RWPE2 (cell line): ENCODE measurements around the gene PPP1R26.

ENCODE experiments used
- ATAC-seq: fragments of 200-7000 bp; cut with Tn5 transposase; 3 replicates; pipeline ENCODE4 v1.9.1; 2021; ENCODE audit warnings: low read depth
- DNase-seq: peaks from one replicate; pipeline ENCODE4 v3.0.0-alpha.2; 2020; ENCODE audit warnings: low spot score
- H3K27ac ChIP-seq: fragments of 450-650 bp; 2 replicates; pipeline ENCODE4 v1.5.1; 2017; ENCODE audit warnings: mild to moderate bottlenecking; ENCODE audit not compliant: poor library complexity, severe bottlenecking
- H3K27me3 ChIP-seq: fragments of 250-450 bp; sonication (Bioruptor Pico); 2 replicates; pipeline ENCODE4 v1.5.1; 2021; ENCODE audit warnings: mild to moderate bottlenecking, moderate library complexity; ENCODE audit not compliant: insufficient read depth, poor library complexity, severe bottlenecking
- H3K36me3 ChIP-seq: fragments of 250-450 bp; sonication (Bioruptor Pico); 2 replicates; pipeline ENCODE4 v1.5.1; 2020; ENCODE audit warnings: low read depth, mild to moderate bottlenecking, moderate library complexity
- H3K4me1 ChIP-seq: fragments of 250-450 bp; sonication (Bioruptor Pico); 2 replicates; pipeline ENCODE4 v1.5.1; 2021; ENCODE audit warnings: mild to moderate bottlenecking, moderate library complexity; ENCODE audit not compliant: insufficient read depth, poor library complexity, severe bottlenecking
- H3K4me3 ChIP-seq: fragments of 250-450 bp; sonication (Bioruptor Pico); 2 replicates; pipeline ENCODE4 v1.5.1; 2021; ENCODE audit warnings: mild to moderate bottlenecking, moderate library complexity; ENCODE audit not compliant: severe bottlenecking
- H3K9me3 ChIP-seq: fragments of 250-450 bp; sonication (Bioruptor Pico); 2 replicates; pipeline ENCODE4 v1.5.1; 2021; ENCODE audit warnings: mild to moderate bottlenecking, moderate library complexity; ENCODE audit not compliant: severe bottlenecking
- CTCF ChIP-seq: fragments of 450-650 bp; IDR thresholded peaks from one replicate; pipeline ENCODE4 v1.5.1; 2017; ENCODE audit warnings: mild to moderate bottlenecking, moderate library complexity; ENCODE audit not compliant: poor library complexity, severe bottlenecking

The PPP1R26 gene

GRCh38 chr9:135480071-135480939 is 723 bp downstream of the PPP1R26 start:
- peak; percentile 66 for ATAC-seq
- Histone ChIP-seq H3K27ac (peak overlapping the region; percentile 26), H3K27me3 (no peaks in the 10 kb centered on the region), H3K9me3 (no peaks in the 10 kb centered on the region), H3K4me3 (peak overlapping the region; percentile 95), H3K36me3 (peaks cover 19% of the 10 kb centered on the region), H3K4me1 (no peaks in the 10 kb centered on the region)
- no peak for TF ChIP-seq CTCF
- no peak for DNase-seq

- H3K36me3 ChIP-seq = peaks cover 22% of the 10 kb centered on the region
- H3K27me3 ChIP-seq = no peaks in the 10 kb centered on the region
- DNase-seq (no peak), ATAC-seq (no peak)
- H3K27ac ChIP-seq = no peak overlapping the region
- no peaks in the 10 kb centered on the region for H3K4me1 ChIP-seq
- no peaks in the 10 kb centered on the region for H3K9me3 ChIP-seq
- H3K4me3 ChIP-seq = peak overlapping the region; percentile 95
- TF ChIP-seq CTCF = no peak
These were observed 1.3 kb downstream of the PPP1R26 start for GRCh38 chr9:135480940-135481310.

- DNase-seq (no peak), ATAC-seq (no peak)
- no peak overlapping the region for H3K4me3 ChIP-seq
- H3K27ac ChIP-seq = no peak overlapping the region
- no peak for TF ChIP-seq CTCF
- H3K27me3 ChIP-seq = no peaks in the 10 kb centered on the region
- no peaks in the 10 kb centered on the region for H3K4me1 ChIP-seq
- H3K9me3 ChIP-seq = no peaks in the 10 kb centered on the region
- peaks cover 31% of the 10 kb centered on the region for H3K36me3 ChIP-seq
These were observed 2.6 kb downstream of the PPP1R26 start for GRCh38 chr9:135482015-135482754.

- TF ChIP-seq CTCF = no peak
- ATAC-seq (no peak), DNase-seq (no peak)
- Histone ChIP-seq H3K9me3 (no peaks in the 10 kb centered on the region), H3K27ac (no peak overlapping the region), H3K4me1 (no peaks in the 10 kb centered on the region), H3K27me3 (no peaks in the 10 kb centered on the region), H3K4me3 (no peak overlapping the region), H3K36me3 (peaks cover 46% of the 10 kb centered on the region)
These were observed 5.1 kb downstream of the PPP1R26 start for GRCh38 chr9:135484460-135485277.
